Islet precursor cell (in vitro differentiated cells): ENCODE data around the gene UBAP2.
"Not testable (repeated sequence)": the region's sequence is repeated elsewhere in the genome, so short reads cannot be mapped to it uniquely, and the experiment has no call there.

Source experiments
- DNase-seq: peaks from one replicate; pipeline ENCODE4 v3.0.0-alpha.2; 2018

The UBAP2 gene

DNA sequence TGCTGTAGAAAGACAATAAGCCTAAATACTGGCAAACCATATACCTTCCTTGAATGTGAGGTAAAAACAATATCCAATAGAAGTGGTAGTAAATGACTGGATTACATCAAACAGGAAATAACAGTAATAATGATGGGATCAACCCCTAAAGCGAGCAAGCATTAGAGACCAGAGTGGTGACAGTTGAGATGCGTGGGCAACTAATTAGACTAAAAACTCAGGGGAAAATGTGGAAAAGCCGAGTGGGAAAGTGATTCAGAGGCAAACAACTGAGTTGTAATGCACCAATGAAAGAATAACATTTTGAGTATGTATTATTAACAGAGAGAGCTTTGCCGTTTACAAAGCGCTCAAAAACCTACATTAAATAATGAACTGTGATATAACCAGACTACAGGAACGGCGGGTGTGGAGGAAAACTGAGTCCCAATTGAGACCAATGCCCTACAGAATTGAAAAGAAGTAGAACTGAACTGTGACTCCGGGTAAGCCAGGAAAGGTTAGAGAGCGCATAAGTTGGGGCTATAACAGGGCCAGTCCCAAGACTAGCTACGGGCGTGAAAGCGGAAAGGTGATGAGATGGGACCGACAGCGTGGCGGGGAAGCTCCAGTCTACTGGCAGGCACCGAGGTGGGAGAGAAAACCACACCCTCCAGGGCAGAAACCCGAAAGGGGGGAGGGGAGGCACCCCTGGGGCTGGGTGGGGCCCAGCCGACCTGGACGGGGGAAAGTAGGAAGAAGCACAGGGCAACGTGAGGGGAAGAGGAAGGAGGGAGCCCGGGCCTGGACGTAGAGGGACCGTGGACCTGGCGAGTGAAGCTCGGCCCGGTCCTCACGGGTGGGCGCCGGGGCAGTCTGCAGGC lies 592 bp downstream of the UBAP2 start:
- peak; percentile 69 for DNase-seq

DNA sequence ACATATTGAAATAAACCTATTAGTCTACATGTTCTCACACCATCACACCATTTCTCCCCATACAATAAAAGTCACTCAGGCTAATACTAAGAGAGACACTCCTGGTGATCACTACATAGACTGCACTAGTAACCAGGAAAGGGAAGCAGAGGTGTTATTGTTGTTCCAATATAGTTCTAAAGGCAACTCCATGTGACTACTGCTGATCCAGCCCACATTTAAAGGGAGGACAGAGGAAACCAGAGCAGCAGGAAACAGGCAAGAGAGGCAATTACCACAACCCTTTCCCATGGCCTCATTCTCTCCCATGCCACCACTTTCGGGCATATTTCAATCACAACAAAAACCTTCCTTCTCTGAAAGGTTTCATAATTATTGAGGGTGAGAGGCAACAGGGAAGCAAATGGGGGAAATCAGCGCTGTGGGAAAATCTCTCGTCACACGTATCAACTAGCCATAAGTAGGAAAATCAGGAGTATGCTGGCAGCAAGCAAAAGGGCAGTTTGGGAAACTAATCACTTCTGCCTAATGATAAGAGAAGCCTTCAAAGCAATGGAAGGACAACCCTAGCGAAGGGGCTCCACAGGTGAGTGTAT lies 1.8 kb downstream of the UBAP2 start:
- DNase-seq = peak; percentile 56

DNA sequence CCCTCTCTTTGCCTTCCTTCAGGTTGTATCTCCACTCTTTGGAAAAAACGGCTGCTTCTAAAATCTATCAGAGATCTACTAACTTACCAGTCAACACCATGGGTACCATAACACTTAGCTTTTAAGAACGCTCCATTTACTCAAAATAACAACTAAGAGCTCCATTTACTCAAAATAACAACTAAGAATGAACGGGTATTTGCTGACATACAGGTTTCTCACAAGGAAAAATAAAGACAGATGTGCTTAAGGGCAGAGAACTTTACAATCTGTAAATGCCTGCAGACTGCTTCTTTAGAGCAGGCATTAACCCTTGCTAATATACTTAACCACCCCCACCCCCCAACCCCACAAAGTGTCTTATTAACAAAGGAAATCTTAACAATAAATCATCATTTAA lies 2.8 kb downstream of the UBAP2 start:
- no peak for DNase-seq

DNA sequence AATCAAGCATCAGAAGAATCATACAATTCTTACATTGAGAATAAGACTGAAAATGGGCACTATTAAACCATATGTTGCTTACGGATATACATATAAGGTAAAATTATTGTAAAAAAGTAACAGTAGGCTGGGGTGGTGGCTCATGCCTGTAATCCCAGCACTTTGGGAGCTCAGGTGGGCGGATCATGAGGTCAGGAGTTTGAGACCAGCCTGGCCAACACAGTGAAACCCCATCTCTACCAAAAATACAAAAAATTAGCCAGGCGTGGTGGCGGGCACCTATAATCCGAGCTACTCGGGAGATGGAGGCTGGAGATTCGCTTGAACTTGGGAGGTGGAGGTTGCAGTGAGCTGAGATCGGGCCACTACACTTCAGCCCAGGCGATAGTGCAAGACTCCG lies 6.6 kb downstream of the UBAP2 start:
- DNase-seq = not testable (repeated sequence)

DNA sequence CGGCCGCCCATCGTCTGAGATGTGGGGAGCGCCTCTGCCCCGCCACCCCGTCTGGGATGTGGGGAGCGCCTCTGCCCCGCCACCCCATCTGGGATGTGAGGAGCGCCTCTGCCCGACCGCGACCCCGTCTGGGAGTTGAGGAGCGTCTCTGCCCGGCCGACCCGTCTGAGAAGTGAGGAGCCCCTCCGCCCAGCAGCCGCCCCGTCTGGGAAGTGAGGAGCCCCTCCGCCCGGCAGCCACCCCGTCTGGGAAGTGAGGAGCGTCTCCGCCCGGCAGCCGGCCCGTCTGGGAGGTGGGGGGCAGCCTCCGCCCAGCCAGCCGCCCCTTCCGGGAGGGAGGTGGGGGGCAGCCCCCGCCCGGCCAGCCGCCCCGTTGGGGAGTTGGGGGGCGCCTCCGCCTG lies 9.8 kb downstream of the UBAP2 start:
- DNase-seq = not testable (repeated sequence)

DNA sequence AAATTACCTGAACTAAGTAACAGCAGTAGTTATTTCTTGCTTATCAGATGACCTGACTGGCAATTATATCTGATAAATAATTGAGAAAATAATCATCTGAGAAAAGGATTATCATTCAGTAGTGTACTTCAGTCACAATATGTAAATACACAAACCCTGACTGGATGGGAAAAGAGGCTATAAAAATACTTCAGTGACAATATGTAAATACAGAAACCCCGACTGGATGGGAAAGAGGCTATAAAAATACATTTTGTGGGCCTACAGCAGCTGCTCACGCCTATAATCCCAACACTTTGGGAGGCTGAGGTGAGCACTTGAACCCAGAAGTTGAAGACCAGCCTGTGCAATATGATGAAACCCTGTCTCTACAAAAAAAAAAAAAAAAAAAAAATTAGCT lies 11.1 kb downstream of the UBAP2 start:
- DNase-seq = no peak

DNA sequence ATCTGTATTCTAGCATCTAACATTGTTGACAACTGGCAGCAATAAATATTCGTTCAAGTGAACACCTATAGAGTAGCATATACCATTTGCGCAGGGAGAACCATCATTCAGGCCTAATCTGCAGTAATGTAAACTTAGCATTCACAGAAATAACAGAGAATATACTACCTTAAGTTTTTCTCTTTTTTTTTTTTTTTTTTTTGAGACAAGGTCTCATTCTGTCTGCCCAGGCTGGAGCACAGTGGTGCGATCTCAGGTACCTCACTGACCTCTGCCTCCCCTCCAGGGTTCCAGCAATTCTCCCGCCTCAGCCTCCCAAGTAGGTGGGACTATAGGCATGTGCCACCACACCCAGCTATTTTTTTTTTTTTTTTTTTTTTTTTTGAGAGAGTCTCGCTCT lies 12.1 kb downstream of the UBAP2 start:
- no peak for DNase-seq

DNA sequence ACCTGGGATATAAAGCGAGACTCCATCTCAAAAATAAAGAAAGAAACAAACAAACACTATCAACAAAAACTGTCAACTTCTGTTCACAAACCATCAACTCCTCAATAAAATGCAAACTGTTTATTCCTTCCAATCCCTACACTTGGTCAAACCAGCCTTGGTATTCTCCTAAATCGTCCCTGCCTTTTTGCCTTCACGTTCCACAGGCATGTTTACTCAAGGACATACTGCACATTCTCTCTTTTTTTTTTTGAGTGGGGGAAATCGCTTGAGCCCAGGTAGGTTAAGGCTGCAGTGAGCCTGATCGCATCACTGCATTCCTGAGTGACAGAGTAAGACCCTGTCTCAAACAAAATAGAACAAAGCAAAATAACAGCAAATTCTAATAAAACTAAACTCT lies 13.0 kb downstream of the UBAP2 start:
- DNase-seq = peak; percentile 68

DNA sequence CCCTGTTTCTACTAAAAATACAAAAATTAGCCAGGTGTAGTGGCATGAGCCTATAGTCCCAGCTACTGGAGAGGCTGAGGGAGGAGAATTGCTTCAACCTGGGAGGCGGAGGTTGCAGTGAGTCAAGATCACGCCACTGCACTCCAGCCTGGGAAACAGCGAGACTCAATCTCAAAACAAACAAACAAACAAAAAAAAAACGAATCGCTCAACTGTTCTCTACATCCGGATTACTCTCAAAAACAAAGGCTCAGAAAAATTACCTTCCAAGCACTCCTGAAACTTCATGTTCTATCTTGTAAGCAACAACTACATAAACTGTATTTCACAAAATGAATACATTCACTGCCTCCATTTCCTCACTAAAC lies 14.0 kb downstream of the UBAP2 start:
- no peak for DNase-seq

DNA sequence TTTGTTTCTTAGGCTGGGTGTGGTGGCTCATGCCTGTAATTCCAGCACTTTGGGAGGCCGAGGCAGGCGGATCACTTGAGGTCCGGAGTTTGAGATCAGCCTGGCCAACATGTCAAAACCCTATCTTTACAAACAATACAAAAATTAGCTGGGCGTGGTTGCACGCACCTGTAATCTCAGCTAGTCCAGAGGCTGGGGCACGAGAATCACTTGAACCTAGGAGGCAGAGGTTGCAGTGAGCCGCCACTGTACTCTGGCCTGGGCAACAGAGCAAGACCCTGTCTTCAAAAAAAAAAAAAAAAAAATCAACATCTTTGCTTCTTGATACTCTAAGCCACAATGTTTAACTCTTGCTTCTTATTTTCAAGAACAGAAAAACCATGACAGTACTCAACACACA lies 16.1 kb downstream of the UBAP2 start:
- DNase-seq = no peak

DNA sequence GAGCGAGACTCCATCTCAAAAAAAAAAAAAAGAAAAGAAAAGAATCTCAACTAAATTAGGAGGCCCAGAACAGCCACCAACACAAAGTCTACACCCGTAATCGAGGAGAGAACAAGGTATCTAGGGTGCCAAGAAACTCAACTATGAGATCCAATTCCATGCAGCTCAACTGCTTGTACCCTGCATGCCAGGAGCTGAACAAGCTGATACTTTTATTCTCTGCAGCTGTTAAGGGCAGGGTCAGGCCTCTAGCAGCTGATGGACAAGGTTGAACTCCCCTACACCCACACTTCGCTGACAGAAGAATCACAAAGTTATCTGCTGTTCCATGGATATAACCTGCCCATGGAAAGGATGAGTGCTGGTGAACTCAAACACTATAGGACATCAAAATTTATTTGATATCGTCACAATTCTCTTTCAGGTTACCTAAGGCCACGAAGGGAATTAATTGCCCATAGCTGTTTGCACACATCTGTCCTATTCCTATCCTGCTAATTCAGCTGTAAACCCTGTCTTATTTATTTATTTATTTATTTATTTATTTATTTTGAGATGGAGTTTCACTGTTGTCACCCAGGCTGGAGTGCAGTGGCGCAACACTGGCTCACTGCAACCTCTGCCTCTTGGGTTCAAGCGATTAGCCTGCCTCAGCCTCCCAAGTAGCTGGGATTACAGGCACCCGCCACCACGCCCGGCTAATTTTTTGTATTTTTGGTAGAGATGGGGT lies 20.7 kb downstream of the UBAP2 start:
- DNase-seq = no peak

DNA sequence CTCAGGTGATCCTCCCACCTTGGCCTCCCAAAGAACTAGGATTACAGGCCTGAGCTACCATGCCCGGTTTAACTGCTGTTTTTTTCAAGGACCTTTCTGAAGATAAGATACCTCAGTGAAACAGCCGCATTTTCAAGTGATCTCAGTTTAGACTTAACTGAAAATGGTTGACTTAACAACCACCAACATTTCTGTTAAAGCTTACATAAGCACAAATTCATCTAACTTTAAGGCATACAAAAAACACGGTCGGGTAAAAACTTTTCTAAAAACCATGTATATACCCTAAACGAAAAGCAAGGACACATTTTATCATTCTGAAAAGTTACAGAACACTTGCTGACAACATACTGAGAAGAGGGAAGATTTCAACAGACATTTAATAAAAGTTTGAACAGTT lies 22.9 kb downstream of the UBAP2 start:
- DNase-seq = no peak

DNA sequence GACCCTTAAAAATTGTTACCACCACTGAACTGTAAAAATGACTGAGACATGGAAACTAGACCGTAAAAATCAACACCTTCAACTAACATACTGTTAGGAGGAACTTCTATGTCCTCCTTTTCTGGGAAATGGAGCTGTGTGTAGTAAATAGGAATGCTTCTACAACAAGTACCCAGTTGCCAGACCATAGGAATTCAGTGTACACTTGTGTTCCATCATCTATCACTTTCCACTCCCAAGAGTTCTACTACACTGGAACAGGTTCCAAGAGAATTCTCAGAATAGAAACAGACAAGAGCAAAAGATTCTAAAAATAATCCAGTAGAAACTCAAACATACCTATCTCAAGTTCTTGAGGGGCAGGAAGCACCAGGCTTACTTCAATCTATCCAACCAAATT lies 23.6 kb downstream of the UBAP2 start:
- DNase-seq = no peak

DNA sequence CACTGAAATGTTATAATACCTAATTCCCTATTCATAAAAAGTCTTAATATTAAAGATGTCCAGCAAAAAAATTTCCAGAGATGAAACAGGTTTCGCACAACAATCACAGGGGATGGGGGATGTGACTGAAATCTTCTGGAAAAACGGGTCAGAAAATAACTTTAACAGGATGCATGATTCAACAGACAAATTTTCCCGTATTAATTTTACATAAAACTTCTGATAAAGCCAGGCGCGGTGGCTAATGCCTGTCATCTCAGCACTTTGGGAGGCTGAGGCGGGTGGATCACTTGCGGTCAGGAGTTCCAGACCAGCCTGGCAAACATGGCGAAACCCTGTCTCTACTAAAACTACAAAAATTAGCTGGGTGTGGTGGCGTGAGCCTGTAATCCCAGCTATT lies 24.2 kb downstream of the UBAP2 start:
- DNase-seq = not testable (repeated sequence)

DNA sequence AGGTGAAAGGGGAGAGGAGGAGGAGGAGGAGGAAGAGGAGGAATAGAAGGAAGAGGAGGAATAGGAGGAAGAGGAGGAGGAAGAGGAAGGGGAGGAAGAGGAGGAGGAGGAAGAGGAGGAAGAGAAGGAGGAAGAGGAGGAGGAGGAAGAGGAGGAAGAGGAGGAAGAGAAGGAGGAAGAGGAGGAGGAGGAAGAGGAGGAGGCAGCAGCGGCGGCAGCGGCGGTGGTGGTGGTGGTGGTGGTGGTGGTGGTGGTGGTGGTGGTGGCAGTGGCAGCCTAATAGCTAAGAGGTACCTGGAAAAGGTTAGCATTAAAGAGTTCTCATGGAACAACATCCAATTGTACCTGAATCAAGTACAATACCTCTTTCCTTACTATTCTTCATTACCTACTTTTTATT lies 32.5 kb downstream of the UBAP2 start:
- DNase-seq = no peak

DNA sequence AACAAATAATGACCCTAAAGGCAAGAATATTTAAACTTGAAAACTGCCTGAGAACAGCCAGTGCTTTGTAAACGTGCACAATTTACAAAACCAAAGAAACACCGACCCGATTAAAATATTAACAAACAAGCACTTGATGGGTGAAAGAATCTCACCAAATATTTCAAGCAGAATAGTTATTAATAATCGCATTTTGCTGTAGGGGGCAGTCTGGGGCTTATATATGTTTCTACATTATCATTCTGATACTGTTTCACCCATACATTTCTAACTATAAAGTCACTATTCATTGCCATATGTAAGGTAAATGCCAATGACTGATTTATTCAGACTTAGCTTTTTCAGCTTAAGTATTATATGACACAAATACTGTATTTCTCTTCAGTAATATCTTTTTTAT lies 37.7 kb downstream of the UBAP2 start:
- DNase-seq = no peak

DNA sequence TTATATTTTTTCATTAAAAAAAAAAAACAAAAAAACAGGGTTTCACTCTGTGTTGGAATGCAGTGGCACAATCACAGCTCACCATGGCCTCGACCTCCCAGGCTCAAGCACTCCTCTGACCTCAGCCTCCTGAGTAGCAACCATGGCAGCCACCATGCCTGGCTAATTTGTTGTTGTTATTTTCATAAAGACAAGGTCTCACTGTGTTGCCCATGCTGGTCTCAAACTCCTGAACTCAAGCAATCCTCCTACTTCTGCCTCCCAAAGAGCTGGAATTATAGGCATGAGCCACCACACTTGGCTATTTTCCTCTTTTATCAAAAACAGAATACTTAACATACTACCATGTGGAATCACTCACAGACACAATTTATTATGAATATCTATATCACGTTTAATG lies 46.7 kb downstream of the UBAP2 start:
- DNase-seq = no peak

DNA sequence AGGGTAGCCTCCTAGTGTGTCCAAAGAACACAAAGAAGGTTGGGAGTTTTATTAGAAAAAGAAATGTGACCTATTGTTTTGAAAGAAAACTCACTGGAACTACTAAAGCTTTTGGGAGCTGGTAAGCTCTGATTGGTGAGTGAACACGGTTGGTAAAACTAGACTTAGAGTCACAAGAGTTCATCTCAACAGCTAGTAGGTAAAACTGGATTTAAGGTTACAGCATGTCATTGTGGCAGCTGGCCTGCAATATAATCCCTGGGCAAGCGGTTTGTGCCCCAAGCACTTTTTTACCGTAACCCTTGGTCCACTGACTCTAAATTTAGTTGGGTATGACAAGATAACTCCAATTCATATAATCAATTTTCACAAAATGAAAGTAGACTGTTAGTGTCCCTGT lies 47.4 kb downstream of the UBAP2 start:
- DNase-seq = no peak

DNA sequence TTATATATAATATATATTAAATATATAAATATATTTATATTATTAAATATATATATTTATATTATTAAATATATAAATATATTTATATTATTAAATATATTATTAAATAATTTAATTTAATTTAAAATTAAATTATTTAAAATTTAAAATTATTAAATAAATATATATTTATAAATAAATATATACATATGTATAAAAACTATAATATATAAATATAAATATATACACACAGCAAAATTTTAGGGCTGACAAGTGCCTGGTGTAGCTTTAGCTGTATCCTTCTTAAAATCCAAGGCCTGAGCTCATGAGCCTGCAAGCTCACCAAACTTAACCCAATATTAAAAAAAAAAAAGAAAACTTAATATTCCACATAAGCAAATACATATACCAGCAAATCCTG lies 53.2 kb downstream of the UBAP2 start:
- DNase-seq = no peak

DNA sequence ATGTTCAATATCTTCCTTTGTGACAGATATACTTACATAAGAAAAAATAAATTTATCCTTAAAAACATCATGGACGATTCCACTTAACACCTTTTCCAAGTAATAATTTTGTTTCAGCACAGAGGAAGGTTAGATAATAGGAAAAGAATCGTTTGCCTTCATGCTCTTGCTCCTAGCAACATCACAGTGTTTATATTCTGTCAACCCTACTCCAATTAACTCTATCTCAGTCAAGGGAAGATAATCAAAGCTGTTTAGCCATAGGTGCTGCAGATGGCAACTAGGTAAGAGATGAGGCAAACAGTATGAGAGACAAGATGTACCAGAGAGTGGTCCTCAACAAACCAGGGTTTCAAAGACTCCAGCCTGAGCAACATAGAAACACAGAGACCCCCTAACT lies 55.6 kb downstream of the UBAP2 start:
- no peak for DNase-seq

DNA sequence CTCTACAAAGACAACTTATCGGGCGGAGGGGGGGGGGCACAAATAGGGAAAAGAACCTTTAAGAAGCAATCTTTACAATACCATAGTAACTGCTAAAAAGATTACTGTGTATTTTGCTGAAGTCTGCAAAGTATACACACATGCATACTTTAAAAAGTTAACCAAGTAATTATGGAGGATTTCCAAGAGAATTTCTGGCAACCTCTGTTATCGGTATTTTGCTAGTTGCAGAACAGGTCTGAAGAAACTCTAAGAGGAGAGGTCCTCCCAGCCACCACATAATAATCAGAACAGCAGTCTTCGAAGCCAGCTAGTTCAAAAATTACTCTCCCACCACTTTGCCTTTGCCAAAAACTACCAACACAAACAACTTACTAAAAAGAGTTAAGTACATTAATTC lies 56.1 kb downstream of the UBAP2 start:
- DNase-seq = no peak

DNA sequence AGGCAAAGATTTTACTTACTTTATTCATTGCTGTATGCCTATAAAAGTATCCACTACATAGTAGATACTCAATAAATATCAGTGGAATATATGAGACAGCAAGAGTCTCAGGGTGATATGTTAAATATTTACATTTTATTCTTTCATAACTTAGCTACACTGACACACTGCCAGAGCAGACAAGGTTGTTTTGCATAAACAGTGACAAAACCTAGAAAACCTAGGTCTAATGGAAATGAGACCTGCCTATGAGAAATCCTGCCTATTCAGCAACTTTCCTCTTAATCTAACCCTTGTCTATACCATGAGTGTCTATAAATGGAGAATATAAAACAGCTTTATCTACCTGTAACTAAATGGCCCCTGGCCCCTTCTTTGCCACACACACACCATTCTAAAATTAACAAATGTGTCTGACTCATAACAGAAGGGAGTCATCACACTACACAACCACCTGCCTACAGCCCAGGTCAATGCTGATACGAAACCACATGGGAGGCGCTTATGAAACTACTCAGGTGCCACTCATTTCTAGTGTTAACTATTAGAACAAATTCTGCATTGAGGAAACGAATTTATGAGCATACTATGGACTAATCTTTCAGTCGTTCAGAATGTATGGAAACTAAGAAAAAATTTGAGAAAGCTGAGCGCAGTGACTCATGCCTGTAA lies 60.3 kb downstream of the UBAP2 start:
- no peak for DNase-seq

DNA sequence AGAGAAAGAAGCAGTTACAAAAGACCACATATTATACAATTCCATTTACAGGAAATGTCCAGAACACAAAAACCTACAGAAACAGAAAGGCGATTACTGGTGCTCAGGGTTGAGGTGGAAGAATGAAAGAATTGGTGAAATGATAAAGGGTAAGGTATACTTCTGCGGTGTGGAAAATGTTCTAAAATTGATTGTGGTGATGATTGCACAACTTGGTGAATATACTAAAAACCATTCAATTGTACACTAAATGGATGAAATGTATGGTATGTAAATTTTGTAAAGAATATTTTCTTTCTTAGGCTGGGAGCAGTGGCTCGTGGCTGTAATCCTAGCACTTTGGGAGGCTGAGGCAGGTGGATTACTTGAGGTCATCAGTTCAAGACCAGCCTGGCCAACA lies 72.3 kb downstream of the UBAP2 start:
- DNase-seq = no peak

DNA sequence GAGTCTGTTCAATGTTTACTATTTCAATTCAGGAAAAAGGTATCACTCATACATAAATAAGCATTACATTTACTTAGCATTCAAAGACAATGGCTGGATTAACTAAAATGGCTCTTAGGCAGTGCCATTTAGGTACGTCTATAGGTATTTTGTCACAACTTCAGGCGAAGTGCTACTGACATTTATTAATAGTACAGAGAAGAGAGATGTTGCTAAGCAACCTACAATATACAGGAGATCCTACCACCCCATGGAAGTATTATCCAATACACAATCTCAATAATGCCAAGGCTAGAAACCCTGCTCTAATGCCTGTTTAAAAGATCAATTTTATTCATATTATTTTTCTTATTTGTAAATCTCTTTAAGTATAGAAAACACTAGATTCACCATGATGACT lies 76.0 kb downstream of the UBAP2 start:
- DNase-seq = no peak
